PFSK-1 (cell line): Measurements from ENCODE around the gene RHBG.

Source experiments
- FOXP2 ChIP-seq: optimal IDR thresholded peaks from 2 replicates; pipeline ENCODE3; 2011; ENCODE audit warnings: borderline replicate concordance, control low read depth, inconsistent platforms; ENCODE audit not compliant: insufficient read depth; ENCODE audit errors: extremely low read length, extremely low read depth
- POLR2AphosphoS5 ChIP-seq: IDR thresholded peaks from 2 replicates; pipeline ENCODE4 v1.6.1; 2012; ENCODE audit warnings: low read depth, mild to moderate bottlenecking, control low read depth, low read length, moderate library complexity
- REST ChIP-seq, 2 experiments: IDR thresholded peaks; 2 replicates each; pipeline versions ENCODE4 v1.6.1 to v1.8.0; 2011 to 2012; ENCODE audit warnings: low read depth in 2 of 2, low read length in 2 of 2, control low read depth in 1 of 2, inconsistent platforms in 1 of 2, mild to moderate bottlenecking in 1 of 2, moderate library complexity in 1 of 2; ENCODE audit not compliant: insufficient read depth in 1 of 2
- SIN3A ChIP-seq: IDR thresholded peaks from 2 replicates; pipeline ENCODE4 v1.6.1; 2012; ENCODE audit warnings: mild to moderate bottlenecking, low read length, moderate library complexity, borderline replicate concordance; ENCODE audit not compliant: insufficient read depth

- TF ChIP-seq POLR2AphosphoS5, result no peak
- TF ChIP-seq SIN3A, result no peak
- no peak for TF ChIP-seq FOXP2
- TF ChIP-seq REST (IDR thresholded peaks at IDR 0.05; ENCODE audit: insufficient read depth in 1 of 2, low read depth in 2 of 2, low read length in 2 of 2), result no peak
These were observed 60.5 kb downstream of the RHBG start for GRCh38 chr1:156429313-156430060.
